Transverse colon (tissue), 4 donors: Measurements from ENCODE around the gene RIC8A.

Experiments
- EP300 ChIP-seq: sonication (generic); formaldehyde crosslinking; IDR thresholded peaks from one replicate; pipeline ENCODE4 v1.6.1; 2017; ENCODE audit warnings: antibody characterized with exemption, low read depth
- POLR2A ChIP-seq: fragments of 450-650 bp; IDR thresholded peaks from one replicate; pipeline ENCODE4 v1.6.1; 2016; ENCODE audit warnings: antibody characterized with exemption, mild to moderate bottlenecking, moderate library complexity
- POLR2AphosphoS5 ChIP-seq, 3 donors: sonication (generic); formaldehyde crosslinking; IDR thresholded peaks; one replicate each; pipeline ENCODE4 v1.6.1; 2016; ENCODE audit warnings: antibody characterized with exemption in 3 of 3
- TF ChIP-seq, protein P1 (sequence below), 5 experiments: fragments of 200-600 bp in 3 of 5; fragments of 450-650 bp in 2 of 5; sonication (generic) in 3 of 5; IDR thresholded peaks; 1 replicate in 2 of 5; 2 replicates in 3 of 5; pipeline ENCODE4 v1.5.1; 2016 to 2017; ENCODE audit warnings: antibody characterized with exemption in 5 of 5, inconsistent platforms in 3 of 5, mild to moderate bottlenecking in 2 of 5, moderate library complexity in 1 of 5

DNA sequence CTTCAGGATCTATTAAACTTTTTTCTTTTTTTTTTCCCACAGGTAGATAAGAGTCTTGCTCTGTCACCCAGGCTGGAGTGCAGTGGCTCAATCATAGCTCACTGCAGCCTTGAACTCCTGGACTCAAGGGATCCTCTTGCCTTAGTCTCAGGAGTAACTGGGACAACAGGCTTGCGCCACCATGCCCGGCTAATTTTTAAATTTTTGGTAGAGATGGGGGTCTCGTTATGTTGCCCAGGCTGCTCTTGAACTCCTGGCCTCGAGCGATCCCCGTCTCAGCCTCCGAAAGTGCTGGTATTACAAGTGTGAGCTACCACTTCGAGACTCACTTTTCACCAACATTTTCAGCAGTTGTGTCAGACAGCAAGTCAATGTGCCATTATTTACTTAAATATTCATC lies 27.7 kb downstream of the RIC8A start:
- TF ChIP-seq, protein P1, sequence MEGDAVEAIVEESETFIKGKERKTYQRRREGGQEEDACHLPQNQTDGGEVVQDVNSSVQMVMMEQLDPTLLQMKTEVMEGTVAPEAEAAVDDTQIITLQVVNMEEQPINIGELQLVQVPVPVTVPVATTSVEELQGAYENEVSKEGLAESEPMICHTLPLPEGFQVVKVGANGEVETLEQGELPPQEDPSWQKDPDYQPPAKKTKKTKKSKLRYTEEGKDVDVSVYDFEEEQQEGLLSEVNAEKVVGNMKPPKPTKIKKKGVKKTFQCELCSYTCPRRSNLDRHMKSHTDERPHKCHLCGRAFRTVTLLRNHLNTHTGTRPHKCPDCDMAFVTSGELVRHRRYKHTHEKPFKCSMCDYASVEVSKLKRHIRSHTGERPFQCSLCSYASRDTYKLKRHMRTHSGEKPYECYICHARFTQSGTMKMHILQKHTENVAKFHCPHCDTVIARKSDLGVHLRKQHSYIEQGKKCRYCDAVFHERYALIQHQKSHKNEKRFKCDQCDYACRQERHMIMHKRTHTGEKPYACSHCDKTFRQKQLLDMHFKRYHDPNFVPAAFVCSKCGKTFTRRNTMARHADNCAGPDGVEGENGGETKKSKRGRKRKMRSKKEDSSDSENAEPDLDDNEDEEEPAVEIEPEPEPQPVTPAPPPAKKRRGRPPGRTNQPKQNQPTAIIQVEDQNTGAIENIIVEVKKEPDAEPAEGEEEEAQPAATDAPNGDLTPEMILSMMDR (IDR thresholded peaks at IDR 0.05): no peak
- TF ChIP-seq POLR2A (no peak), POLR2AphosphoS5 (IDR thresholded peaks at IDR 0.05) (no peak), EP300 (no peak)
